Erythroblast (primary cell): ENCODE data around the gene MORC2.

ENCODE experiments used
- GATA1 ChIP-seq: IDR thresholded peaks from 2 replicates; pipeline ENCODE4 v1.6.1; 2011; ENCODE audit warnings: low read depth, mild to moderate bottlenecking, control low read depth, low read length, moderate library complexity
- POLR2A ChIP-seq: IDR thresholded peaks from 2 replicates; pipeline ENCODE4 v1.6.1; 2011; ENCODE audit warnings: mild to moderate bottlenecking, low read length

DNA sequence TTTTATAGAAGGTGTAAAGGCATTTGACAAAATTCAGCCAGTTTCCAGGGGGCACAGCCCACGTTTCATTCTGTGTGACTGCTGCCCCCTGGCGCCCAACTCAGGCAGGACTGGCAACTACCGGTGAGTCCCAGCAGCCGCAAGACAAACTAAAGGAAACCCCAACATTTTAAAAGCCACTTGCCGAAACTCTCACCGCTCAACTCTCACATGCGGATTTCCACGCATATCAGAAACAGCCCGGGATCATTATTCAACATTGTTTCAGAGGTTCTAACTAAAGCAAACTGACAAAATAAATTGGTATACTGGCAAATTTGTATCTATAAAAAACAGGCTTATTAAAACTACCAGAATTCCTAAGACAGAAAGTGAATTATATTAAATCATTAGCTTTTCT lies 48.2 kb downstream of the MORC2 start:
- TF ChIP-seq POLR2A (no peak), GATA1 (no peak)
